Common myeloid progenitor, CD34-positive (primary cell): Measurements from ENCODE around the gene HELLS.

Experiments used
- CTCF ChIA-PET: fragments of 350-600 bp; sonication (Branson Sonifier 250); formaldehyde crosslinking; loops from one replicate; lab custom pipeline; 2021; ENCODE audit warnings: antibody characterized with exemption; lab: Charles Lee
- POLR2A ChIA-PET: fragments of 350-600 bp; sonication (Branson Sonifier 250); formaldehyde crosslinking; loops from one replicate; lab custom pipeline; 2021; ENCODE audit warnings: antibody characterized with exemption; lab: Charles Lee
- DNase-seq, 3 donors: peaks; one replicate each; pipeline versions ENCODE4 v3.0.0 to v3.0.0-alpha.2; 2013
- H3K27ac ChIP-seq, 2 experiments: 1 replicate in 1 of 2; 2 replicates in 1 of 2; pipeline ENCODE4 v1.7.0; 2013; ENCODE audit warnings: inconsistent platforms in 2 of 2, low read length in 2 of 2, mild to moderate bottlenecking in 2 of 2, low read depth in 1 of 2, moderate library complexity in 1 of 2; ENCODE audit not compliant: severe bottlenecking in 2 of 2, insufficient read depth in 1 of 2, poor library complexity in 1 of 2
- H3K27me3 ChIP-seq, 5 experiments: replicated peaks in 2 of 5; 1 replicate in 3 of 5; 2 replicates in 2 of 5; pipeline versions ENCODE4 v1.6.1 to v1.7.0; 2013; ENCODE audit warnings: low read length in 4 of 5, mild to moderate bottlenecking in 2 of 5, moderate library complexity in 2 of 5, inconsistent platforms in 1 of 5; ENCODE audit not compliant: insufficient read depth in 5 of 5, control insufficient read depth in 4 of 5
- H3K36me3 ChIP-seq, 4 experiments: 1 replicate in 2 of 4; 2 replicates in 2 of 4; pipeline versions ENCODE4 v1.6.1 to v1.7.0; 2013; ENCODE audit warnings: low read length in 3 of 4, control low read depth in 1 of 4, mild to moderate bottlenecking in 1 of 4; ENCODE audit not compliant: control insufficient read depth in 4 of 4, insufficient read depth in 4 of 4
- H3K4me1 ChIP-seq, 4 experiments: 1 replicate in 3 of 4; 2 replicates in 1 of 4; pipeline versions ENCODE4 v1.6.1 to v1.7.1; 2013; ENCODE audit warnings: low read length in 3 of 4, mild to moderate bottlenecking in 3 of 4, control low read depth in 1 of 4, inconsistent platforms in 1 of 4, moderate library complexity in 1 of 4; ENCODE audit not compliant: control insufficient read depth in 4 of 4, insufficient read depth in 4 of 4; ENCODE audit errors: control extremely low read depth in 1 of 4
- H3K4me3 ChIP-seq, 7 experiments: 1 replicate in 4 of 7; 2 replicates in 3 of 7; pipeline versions ENCODE4 v1.5.1 to v1.7.0; 2013; ENCODE audit warnings: mild to moderate bottlenecking in 7 of 7, low read length in 6 of 7, moderate library complexity in 6 of 7, inconsistent platforms in 2 of 7, low read depth in 2 of 7, control low read depth in 1 of 7; ENCODE audit not compliant: insufficient read depth in 4 of 7, control insufficient read depth in 1 of 7; ENCODE audit errors: extremely low read depth in 1 of 7
- H3K9me3 ChIP-seq, 5 experiments: 1 replicate in 4 of 5; 2 replicates in 1 of 5; pipeline versions ENCODE4 v1.6.1 to v1.7.1; 2013; ENCODE audit warnings: low read length in 4 of 5, mild to moderate bottlenecking in 2 of 5, inconsistent platforms in 1 of 5, low read depth in 1 of 5, moderate library complexity in 1 of 5; ENCODE audit not compliant: control insufficient read depth in 4 of 5, insufficient read depth in 2 of 5; ENCODE audit errors: control extremely low read depth in 1 of 5
- WGBS: methylation state at CpG from one replicate; pipeline ENCODE4 v1.1.5; 2013; ENCODE audit not compliant: insufficient coverage; 5-methylcytosine and 5-hydroxymethylcytosine counted together

HELLS gene

GRCh38 chr10:94571081-94571480 is 25.5 kb downstream of the HELLS start:
- no peaks in the 10 kb centered on the region for H3K9me3 ChIP-seq
- ChIA-PET POLR2A (no interaction called here), CTCF (no interaction called here)
- H3K4me1 ChIP-seq: no peaks in the 10 kb centered on the region
- no peak overlapping the region for H3K4me3 ChIP-seq
- H3K27me3 ChIP-seq: no peaks in the 10 kb centered on the region
- H3K36me3 ChIP-seq: peaks cover 6 to 58% (median 13%) of the 10 kb centered on the region in 4 experiments
- H3K27ac ChIP-seq: no peak overlapping the region
- DNase-seq: no peak

- H3K36me3 ChIP-seq: peaks cover 6 to 57% (median 12%) of the 10 kb centered on the region in 4 experiments
- H3K4me3 ChIP-seq: no peak overlapping the region
- DNase-seq: no peak
- ChIA-PET POLR2A (no interaction called here), CTCF (no interaction called here)
- WGBS: 100% methylated on average over 2 of the region's 3 CpGs
- no peaks in the 10 kb centered on the region for H3K9me3 ChIP-seq
- no peaks in the 10 kb centered on the region for H3K4me1 ChIP-seq
- no peaks in the 10 kb centered on the region for H3K27me3 ChIP-seq
- H3K27ac ChIP-seq: no peak overlapping the region
Measured at GRCh38 chr10:94571528-94571927, 25.9 kb downstream of the HELLS start.

GRCh38 chr10:94578790-94579189 is 33.2 kb downstream of the HELLS start:
- 100% methylated on average over 2 of the region's 4 CpGs for WGBS
- ChIA-PET POLR2A (no interaction called here), CTCF (interaction anchor here (0.7 kb wide), 2 partner anchors 42 to 1852 kb away, joined by 3 read pairs; no protein-coding TSS in a partner anchor)
- Histone ChIP-seq H3K4me3 (no peak overlapping the region), H3K36me3 (peaks cover 5 to 39% (median 10%) of the 10 kb centered on the region in 4 experiments), H3K9me3 (no peaks in the 10 kb centered on the region), H3K4me1 (no peaks in the 10 kb centered on the region), H3K27me3 (no peaks in the 10 kb centered on the region), H3K27ac (no peak overlapping the region)
- DNase-seq: no peak

GRCh38 chr10:94583124-94583523 is 37.5 kb downstream of the HELLS start:
- POLR2A ChIA-PET: no interaction called here

GRCh38 chr10:94591461-94592205 is 46.0 kb downstream of the HELLS start:
- Histone ChIP-seq H3K27ac (no peak overlapping the region), H3K4me1 (no peaks in the 10 kb centered on the region), H3K9me3 (no peaks in the 10 kb centered on the region), H3K4me3 (no peak overlapping the region), H3K27me3 (no peaks in the 10 kb centered on the region), H3K36me3 (peaks cover 10 to 58% (median 34%) of the 10 kb centered on the region in 4 experiments)
- no CpG with 5 or more reads among the region's 1 CpG for WGBS
- ChIA-PET POLR2A (no interaction called here), CTCF (no interaction called here)
- DNase-seq: no peak

More at GRCh38 chr10:94583124-94583523, 37.5 kb downstream of the HELLS start:
- H3K27ac ChIP-seq: peak overlapping the region in 1 of 2 experiments; percentile 31
- DNase-seq: peak in 1 of 3 donors; percentile 2
- CTCF ChIA-PET: interaction anchor here (1.3 kb wide), 1 partner anchor 18 kb away, joined by 3 read pairs; no protein-coding TSS in a partner anchor
- H3K27me3 ChIP-seq: no peaks in the 10 kb centered on the region
- no peaks in the 10 kb centered on the region for H3K4me1 ChIP-seq
- no peaks in the 10 kb centered on the region for H3K9me3 ChIP-seq
- peaks cover 4 to 27% (median 7%) of the 10 kb centered on the region in 4 experiments for H3K36me3 ChIP-seq
- H3K4me3 ChIP-seq: no peak overlapping the region

GRCh38 chr10:94602729-94603515 is 57.3 kb downstream of the HELLS start:
- WGBS: 96% methylated on average over 6 of the region's 8 CpGs
- no peaks in the 10 kb centered on the region for H3K9me3 ChIP-seq
- H3K4me1 ChIP-seq: no peaks in the 10 kb centered on the region
- no peak overlapping the region for H3K27ac ChIP-seq
- ChIA-PET POLR2A (interaction anchor here (0.5 kb wide), 1 partner anchor 840 kb away, joined by 3 read pairs; no protein-coding TSS in a partner anchor), CTCF (no interaction called here)
- no peak for DNase-seq
- H3K36me3 ChIP-seq: peaks cover 5 to 45% (median 12%) of the 10 kb centered on the region in 4 experiments
- no peaks in the 10 kb centered on the region for H3K27me3 ChIP-seq
- no peak overlapping the region for H3K4me3 ChIP-seq

- H3K9me3 ChIP-seq: no peaks in the 10 kb centered on the region
- WGBS: no CpG with 5 or more reads among the region's 1 CpG
- CTCF ChIA-PET: no interaction called here
- POLR2A ChIA-PET: no interaction called here
- DNase-seq: no peak
- no peaks in the 10 kb centered on the region for H3K27me3 ChIP-seq
- no peak overlapping the region for H3K27ac ChIP-seq
- peaks cover 3 to 28% (median 17%) of the 10 kb centered on the region in 4 experiments for H3K36me3 ChIP-seq
- no peaks in the 10 kb centered on the region for H3K4me1 ChIP-seq
- no peak overlapping the region for H3K4me3 ChIP-seq
Measured at GRCh38 chr10:94607111-94607510, 61.5 kb downstream of the HELLS start.
